Stimulated activated CD4-positive, alpha-beta T cell treated with anti-CD3 and anti-CD28 coated beads, Interleukin-15, amount 100 ng/mL, for 24 hours (primary cell): ENCODE results near the gene GTSE1.
"Not testable (repeated sequence)": the region's sequence is repeated elsewhere in the genome, so short reads cannot be mapped to it uniquely, and the experiment has no call there.

ENCODE experiments used
- DNase-seq: peaks from one replicate; pipeline ENCODE4 v3.0.0-alpha.2; 2020

Gene GTSE1, protein sequence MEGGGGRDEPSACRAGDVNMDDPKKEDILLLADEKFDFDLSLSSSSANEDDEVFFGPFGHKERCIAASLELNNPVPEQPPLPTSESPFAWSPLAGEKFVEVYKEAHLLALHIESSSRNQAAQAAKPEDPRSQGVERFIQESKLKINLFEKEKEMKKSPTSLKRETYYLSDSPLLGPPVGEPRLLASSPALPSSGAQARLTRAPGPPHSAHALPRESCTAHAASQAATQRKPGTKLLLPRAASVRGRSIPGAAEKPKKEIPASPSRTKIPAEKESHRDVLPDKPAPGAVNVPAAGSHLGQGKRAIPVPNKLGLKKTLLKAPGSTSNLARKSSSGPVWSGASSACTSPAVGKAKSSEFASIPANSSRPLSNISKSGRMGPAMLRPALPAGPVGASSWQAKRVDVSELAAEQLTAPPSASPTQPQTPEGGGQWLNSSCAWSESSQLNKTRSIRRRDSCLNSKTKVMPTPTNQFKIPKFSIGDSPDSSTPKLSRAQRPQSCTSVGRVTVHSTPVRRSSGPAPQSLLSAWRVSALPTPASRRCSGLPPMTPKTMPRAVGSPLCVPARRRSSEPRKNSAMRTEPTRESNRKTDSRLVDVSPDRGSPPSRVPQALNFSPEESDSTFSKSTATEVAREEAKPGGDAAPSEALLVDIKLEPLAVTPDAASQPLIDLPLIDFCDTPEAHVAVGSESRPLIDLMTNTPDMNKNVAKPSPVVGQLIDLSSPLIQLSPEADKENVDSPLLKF

DNA sequence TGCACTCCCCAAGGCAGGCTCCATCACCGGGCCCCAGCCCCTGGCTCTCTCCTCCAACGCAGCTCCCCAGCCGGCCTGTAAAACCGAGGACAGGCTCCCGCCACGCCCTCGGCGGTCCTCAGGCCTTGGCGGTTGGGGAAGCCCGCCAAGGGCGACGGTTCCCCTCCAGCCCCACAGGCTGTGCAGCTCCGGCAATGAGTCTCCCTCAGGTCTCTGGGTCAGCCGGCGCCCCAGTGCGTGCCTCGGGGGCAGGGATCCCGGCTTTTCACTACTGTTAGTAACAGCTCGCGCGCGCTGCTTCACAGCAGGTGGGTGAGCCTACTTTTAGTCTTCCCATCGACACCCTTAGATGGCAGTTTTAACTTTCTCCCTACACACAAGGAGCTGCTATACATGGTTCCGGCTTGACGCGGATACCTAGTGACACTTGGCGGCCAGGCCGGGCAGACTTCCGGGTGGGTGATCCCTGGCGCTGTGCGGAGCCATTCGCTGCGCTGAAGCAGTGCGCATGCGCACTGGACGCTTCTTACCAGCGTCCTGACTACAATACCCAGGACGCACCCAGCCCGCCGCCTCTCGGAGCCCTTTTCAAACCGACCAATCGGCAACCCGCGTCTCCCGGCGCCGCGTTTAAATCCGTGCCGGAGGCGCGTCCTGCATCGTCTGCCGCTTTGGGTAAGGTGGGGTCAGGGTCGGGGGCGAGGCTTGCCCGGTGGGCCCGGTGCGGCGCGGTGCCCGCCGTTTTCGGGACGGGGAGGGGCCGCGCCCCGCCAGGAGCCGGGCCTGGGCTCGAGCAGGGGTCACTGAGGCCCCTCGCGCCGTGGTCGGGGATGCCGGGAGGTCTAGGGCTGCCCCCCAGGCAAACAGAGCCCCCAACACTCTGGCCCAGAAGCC lies at the start of gene GTSE1:
Gene GTSE1 (plus strand): TSS at position 614 of the 894 bp plus-strand sequence. CDS start 531 bp downstream, outside the sequence.
- DNase-seq: peak; percentile 98

DNA sequence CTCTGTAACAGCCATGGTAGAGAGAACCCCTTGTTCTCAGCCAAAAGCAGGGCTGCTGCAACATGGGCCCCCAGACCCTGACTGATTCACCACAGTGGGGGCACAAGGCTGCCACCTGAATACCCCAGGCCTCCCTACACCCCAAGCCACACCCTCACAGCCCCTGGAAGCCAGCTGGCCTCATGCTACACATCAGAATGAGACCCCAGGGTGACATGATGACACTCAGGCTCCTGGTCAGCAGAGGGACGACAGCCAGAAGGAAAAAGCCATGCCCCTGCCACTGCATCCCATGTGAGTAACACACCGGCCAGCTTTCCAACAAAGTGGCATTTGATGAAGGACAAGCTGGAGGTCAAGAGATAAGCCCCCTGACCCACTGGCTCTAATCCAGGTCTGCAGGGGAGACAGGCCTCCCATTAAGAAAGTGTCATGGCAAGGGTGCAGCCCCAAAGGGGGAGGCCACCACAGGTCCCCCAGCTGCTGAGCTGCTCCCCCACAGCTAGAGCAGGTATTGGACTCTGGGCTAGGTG lies 49.2 kb upstream of the GTSE1 start:
- no peak for DNase-seq

DNA sequence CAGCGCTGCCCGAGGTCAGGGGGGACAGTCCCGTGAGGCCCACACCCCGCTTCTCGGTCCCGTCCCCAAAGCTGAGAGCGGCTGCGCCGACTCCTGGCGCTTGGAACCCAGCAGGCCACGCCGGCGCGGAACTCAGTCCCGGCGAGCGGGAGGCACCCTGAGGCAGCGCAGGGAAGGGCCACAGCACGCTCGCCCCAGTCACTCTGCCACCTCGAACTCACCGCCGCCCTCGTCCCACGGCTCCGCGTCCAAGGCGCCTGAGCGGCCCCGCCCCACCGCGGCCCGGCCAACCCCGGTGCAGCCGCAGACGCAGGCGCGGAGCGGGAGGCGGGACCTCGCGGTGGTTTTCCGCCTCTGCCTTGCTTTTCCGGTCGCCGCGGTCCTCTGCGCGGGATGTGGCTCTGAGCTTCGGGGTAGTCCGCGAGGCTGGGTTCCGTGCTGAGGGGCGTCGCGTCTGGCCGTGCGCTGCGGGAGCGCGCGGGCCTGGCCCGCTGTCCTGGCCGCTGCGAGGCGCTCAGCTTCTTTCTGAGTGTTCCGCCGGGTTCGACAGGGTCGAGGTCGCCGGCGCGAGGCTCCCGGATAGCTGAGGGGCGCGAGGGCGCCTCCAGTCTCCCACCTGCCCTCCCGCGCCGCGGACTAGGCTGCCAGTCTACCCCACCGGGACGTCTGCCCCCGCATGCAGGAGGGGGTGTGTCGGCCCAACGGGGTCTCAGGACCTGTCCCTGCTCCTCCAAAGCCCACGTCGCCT lies 46.5 kb upstream of the GTSE1 start, which contains the start of gene CDPF1:
Gene CDPF1 (minus strand): TSS at position 259 of the 748 bp plus-strand sequence. CDS start 2,009 bp downstream, outside the sequence.
- peak; percentile 95 for DNase-seq

DNA sequence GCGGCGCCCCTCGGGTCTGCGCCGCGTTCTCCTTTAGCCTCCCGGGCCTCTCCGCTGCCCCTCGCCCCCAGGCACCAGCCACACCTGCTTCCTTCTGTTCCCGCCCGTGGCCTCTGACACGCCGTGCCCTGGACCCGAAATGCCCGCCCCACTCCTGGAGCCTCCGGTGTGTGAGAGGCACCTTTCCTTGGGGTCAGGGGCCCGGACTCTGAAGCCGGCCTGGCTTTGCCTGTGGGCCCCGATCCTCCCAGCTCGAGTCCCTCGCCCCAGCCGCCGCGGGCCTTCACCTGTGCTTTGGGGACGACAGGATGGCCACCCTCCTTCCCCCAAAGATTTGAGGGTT lies 45.9 kb upstream of the GTSE1 start:
- peak; percentile 27 for DNase-seq

DNA sequence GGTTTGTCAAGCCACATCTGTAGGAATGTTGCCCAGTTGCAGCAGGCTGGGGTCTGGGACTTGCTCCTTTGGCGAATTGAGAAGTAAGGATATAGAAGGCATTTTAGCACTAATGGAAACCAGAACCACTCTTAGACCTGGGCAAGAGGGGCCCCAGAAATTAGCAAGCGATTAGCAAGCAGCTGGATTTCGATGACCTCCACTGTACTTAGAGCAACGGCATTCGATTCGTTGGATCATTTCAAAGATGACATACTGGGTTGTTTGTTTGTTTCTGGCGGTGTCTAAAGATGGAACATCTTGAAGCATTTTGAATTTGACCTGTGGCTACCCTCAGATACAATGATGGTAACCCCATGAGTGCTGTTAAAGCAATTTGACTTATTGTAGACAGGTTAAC lies 45.4 kb upstream of the GTSE1 start:
- no peak for DNase-seq

DNA sequence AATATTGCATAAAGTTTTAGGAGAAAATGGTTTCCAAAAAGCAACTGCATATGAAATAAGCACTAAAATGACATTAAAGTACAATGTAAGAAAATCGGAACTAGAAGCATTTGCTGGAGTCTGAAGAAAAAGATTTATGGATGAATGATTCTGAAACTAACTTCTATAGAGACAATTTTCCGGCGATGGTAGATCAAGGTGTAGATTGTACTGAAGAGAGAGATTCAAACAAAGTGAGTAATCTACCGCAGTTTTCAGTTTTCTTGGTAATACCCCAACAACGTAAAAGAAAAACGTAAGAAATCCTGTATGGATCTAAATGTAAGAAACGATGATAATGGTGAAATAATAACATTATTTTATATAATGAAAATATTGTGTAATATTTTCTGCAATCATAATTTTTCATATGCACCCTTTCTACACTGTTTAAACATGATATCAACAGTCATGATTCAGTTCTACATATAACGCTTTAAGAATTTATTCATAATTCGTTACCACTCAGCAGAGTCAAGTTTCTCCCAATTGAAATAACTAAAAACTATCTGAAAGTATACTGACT lies 44.8 kb upstream of the GTSE1 start:
- no peak for DNase-seq

DNA sequence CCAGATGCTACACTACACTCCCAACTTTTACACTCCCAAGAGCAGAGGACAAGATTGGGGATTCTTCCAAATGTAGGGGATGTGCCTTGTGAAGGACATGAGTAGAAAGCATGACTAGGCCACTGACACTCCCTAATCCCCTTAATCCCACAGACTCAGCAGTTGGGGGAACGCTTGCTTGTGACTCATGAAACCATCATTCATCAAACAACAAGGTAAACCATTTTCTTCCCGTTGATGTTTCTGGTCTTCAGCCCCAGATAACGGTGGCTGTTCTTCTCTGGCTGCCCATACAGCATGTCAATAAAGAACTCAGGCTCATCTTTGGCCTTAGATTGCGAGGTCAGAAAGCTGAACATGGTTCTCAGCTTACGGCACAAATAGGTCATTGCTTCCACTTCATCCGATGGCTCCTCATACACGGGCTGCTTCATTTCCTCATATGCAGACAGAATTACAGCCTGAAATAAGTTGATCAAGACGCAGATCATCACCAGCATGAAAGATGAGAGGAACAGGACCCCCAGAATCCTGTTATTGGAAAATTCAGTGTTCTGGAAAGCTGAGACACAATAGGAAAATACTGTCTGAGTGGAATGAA lies 40.2 kb upstream of the GTSE1 start:
- no peak for DNase-seq

DNA sequence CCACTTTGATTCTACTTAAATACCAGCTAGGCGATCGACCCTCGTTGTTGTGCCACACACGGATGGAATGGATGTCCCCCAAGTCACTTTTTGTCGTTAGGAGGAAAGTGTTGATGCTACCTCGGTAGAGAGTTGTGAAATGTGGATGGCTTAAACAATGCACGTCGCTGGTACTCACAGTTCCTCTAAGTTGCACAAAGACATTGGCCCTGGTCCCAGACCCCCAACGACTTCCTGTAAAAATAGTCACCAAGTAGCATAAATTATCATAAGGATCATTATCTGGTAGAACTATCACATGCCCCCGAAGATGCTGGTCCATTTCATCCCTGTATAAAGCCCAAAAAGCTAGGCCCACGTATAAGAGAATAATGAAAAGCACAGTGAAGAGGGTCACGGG lies 37.3 kb upstream of the GTSE1 start:
- DNase-seq: no peak

DNA sequence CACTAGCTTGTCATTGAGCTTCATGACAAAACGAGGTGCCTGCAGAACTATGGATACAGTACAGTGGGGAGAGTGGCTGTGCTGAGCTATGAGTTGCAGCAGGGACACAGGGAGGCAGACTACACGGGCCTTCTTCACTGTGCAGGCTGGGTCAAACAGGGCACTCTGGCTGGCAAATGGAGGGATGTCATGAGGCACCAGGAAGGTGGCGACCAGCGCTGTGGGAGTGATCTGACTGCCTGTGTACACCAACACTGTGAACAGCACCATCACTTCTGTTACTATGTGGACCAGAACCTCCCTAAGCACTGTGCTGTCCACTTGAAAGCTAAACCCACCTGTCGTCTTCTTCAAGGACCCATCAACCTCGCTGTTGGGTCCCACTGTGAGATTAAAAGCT lies 36.6 kb upstream of the GTSE1 start:
- no peak for DNase-seq

DNA sequence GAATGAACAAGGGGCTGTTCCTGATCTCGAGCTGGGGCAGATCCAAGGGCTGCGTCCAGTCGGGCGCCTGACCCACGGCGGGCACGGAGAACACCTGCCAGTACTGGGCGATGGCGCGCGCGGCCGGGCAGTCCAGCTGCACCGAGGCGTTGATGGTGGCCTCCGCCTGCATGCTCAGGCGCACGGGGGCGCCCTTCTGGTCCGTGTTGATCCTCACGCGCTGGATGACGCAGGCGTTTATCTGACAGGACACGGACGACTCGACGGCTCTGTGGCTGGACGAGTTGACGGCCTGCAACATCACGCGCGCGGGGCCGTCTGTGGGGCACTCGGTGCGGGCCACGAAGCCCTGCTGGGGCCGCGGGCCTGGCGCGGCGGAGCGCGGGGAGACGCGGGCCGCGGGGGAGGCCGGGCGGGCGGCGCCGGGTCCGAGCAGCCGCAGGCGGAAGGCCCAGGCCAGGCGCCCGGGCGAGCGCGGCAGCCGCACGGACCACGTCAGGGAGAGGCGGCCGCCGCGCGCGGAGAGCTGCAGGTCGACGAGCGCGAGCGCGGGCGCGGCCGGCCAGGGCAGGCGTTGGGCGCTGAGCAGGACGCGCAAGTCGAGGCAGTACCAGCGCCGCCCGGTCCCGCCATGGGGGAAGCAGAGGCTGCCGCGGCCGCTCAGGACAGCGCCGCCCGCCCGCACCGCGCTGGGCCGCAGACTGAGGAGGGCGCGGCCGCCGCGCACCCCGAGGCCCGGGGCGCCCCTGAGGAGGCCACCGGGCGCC lies 34.0 kb upstream of the GTSE1 start:
- DNase-seq: peak; percentile 60

DNA sequence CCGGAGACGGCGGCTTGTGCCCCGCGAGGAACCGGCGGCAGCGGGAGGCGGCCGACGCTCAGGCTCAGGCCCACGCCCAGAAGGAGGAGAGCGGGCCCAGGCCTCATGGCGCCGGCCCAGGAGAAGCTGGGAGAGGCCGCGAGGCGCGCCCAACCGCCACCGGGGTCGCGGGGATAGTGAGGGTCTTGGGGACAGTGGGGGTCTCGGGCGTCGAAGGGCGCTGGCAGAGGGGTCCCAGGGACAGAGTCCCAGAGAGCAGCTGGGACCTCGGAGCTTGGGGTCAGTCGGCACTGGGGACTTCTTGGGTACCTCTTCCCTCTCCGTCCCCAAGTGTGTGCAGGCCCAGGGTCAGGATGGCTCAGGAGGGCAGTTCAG lies 33.5 kb upstream of the GTSE1 start, which contains the start of gene PKDREJ:
Gene PKDREJ (minus strand): TSS at position 128 of the 375 bp plus-strand sequence. CDS start 21 bp downstream, at position 107.
- no peak for DNase-seq

DNA sequence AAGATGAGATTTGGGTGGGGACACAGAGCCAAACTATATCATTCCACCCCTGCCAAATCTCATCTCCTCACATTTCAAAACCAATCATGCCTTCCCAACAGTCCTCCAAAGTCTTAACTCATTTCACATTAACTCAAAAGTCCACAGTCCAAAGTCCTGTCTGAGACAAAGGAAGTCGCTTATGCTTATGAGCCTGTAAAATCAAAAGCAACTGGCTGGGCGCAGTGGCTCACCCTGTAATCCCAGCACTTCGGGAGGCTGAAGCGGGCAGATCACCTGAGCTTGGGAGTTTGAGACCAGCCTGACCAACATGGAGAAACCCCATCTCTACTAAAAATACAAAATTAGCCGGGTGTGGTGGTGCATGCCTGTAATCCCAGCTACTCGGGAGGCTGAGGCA lies 32.1 kb upstream of the GTSE1 start:
- not testable (repeated sequence) for DNase-seq

DNA sequence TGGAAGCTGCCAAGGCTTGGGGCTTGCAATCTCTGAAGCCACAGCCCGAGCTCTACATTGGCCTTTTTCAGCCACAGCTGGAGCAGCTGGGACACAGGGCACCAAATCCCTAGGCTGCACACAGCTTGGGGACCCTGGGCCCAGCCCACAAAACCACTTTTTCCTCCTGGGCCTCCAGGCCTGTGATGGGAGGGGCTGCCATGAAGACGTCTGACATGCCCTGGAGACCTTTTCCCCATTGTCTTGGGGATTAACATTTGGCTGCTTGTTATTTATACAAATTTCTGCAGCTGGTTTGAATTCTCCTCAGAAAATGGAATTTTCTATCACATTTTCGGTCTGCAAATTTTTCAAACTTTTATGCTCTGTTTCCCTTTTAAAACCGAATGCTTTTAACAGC lies 31.0 kb upstream of the GTSE1 start:
- not testable (repeated sequence) for DNase-seq

DNA sequence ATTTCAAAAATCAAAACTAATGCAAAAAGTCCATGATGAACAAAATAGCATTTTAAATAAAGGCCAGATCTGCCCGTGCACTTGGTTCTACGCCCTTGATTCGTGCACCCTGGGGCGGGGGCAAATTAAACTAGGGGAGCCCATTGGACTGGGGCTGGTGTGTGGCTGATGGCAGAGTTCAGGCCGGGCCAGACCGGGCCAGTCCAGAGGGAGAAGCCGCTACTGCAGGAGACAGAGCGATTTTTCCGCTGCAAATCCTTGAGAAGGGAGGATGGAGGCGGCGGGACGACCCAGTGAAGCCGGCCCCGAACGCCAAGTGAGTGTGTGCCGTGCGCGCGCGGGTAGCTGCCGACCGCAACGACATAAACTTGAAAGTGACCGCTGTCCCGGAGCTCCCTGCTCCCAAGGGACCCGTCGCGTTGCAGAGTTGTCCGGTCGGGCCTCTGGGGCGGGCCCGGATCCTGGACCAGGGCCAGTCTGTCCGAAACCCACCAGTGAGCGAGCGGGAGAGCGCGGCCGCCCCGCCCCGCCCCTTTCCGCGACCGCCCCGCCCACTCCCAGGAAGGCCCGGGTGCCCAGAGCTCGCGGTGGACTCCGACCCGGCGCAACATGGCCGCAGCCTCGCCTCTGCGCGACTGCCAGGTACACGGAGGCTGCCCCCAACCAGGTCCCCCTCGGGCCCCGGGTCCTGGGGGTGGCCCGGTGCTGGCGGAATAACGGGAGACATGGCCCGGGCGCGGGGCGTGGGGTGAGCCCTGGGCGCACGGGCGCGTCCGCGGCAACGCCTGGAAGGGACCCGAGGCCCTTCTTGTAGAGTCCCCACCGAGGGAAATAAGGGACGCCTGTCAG lies 29.0 kb upstream of the GTSE1 start, which contains the start of gene TTC38:
Gene TTC38 (plus strand): TSS at position 578 of the 849 bp plus-strand sequence. CDS start 32 bp downstream, at position 610.
- peak; percentile 58 for DNase-seq

DNA sequence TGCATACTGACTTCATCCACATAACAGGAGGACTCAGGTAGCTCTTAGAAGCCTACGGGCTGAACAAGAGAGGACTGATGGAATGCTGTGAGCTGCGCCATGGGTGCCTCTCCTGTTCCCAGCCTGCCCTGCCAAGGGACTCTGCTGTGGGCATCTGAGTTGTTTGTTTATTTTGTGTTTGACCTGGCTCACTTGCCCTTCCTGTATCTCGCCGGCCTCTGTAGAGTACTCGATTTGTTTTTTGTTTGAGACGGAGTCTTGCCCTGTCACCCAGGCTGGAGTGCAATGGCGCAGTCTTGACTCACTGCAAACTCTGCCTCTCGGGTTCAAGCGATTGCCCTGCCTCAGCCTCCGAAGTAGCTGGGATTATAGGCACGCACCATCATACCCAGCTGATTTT lies 27.1 kb upstream of the GTSE1 start:
- DNase-seq: no peak

DNA sequence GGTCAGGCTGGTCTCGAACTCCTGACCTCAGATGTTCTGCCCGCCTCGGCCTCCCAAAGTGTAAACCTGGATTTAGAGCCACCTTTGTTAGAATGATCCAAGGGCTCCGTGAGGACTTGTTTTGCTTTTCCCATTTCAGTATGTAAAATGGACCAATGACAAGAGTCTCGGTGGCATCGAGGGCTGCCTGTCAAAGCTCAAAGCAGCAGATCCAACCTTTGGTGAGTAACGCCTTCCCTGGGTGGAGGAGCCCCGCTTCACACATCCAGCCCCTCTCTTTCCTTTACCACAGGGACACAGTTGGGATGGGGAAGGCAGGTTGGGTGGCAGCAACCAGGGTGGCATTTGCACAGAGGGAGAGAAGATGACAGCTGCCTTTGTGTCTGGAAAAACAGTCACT lies 24.5 kb upstream of the GTSE1 start:
- DNase-seq: no peak

DNA sequence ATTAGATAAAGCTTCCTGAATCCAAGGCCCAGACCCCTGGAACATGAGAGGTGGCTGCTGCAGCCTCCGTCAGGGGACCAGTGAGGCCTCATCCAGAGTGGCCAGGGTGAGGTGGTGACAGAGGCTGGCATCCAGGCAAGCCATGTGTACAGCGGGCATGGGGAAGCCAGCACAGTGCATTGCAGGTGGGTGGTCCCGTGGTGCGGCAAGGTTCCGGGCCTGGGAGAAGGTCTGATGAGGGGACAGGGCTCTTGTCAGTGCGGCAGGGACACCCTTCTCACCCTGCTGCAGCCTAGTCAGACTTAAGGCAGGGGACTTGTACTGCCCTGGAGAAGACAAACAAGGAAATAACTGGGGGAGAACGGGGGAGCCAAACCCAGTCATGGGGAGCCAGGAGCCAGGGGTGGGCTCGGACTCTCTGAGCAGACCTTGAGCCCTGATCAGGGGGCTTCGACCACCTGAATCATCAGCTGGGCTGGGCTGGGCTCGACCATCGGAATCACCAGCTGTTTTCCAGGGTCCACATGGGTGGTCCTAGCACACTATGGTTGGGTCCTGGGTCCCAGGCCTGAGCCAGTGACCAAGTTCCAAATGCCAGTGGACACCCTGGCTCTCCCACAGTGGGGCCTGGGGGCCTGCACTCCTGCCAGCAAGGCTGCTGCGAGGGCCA lies 23.8 kb upstream of the GTSE1 start:
- DNase-seq: no peak

DNA sequence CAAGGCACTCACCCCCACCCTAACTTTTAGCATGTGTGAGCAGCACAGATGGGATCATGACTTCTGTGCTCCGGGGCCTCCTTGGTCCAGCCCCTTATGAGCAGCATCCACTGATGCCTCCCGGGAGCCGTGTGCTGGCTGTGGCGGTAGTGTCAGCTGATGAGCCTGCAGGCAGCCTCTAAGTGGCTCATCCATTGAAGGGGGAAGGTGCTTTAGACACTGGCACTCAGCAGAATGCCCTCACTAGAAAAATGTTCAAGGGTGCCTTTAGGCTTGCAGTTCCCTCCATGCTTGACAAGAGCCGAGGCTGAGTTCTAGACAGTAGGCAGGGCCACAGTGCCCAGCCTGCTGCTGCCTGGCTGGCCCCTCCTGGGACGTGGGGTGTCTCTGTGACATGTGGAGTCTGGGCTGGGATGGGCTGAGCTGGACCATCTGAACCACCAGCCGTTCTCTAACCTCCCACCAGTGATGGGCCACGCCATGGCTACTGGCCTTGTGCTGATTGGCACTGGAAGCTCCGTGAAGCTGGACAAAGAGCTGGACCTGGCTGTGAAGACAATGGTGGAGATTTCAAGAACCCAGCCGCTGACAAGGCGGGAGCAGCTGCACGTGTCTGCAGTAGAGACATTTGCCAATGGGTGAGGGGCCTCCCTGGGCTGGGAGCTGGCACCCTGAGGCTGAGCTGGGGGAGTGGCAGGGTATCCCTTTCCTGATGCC lies 23.1 kb upstream of the GTSE1 start:
- no peak for DNase-seq
